ENCODE measurements around the gene RTL5. TPM values are rescaled to one million over a fixed set of nuclear protein-coding genes. Genes with fewer than 3 reads are reported as not detected.

The RTL5 gene
- total RNA-seq, 1 experiment from 2014 or later = not detected

DNA sequence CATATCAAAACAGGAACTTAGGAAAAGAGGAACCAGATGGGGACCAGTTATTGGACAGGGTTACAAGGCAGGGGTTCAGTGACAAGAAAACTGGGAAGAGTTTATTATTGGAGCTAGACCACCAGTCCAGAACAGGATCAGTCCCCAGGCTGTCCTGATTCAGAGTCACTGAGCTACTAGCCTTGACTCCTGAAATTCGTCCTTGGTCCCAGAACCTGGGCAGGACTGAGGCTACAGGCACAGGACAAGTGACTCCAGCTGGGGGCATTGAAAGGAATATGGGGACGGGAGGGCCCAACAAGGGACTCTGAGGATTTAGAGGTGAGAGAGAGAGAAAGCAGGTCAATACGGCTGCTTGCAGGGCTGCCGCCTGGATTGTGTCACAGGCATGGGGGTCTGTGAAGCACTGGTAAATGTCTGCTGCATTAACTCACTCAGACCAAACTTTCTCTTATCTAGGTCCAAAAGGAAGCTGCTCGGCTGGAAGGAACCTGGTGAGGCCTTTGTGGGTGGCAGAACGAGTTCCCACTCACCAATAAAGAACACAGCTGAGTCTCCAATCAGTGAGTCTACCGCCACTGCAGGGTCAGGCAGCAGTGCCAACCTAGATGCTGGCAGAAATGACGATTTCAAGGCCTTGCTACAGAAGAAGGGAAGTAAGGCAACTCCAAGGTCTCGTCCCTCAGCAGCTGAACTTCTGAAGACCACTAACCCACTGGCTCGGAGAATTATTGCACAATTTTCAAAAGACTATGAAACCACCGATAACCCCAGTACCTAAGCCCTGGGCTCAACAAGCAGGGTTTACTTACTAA lies 11.3 kb upstream of the RTL5 start:
- Histone ChIP-seq H2AFZ (no peak overlapping the region), H3K36me3 (ENCODE audit: low read depth) (no peaks in the 10 kb centered on the region), H4K20me1 (ENCODE audit: insufficient read depth) (no peaks in the 10 kb centered on the region), H3K4me3 (no peak overlapping the region), H3F3A (ENCODE audit: insufficient read depth, low read depth) (no peaks in the 10 kb centered on the region), H3K9me2 (ENCODE audit: insufficient read depth) (no peaks in the 10 kb centered on the region), H3K4me1 (replicated peaks; ENCODE audit: insufficient read depth) (no peaks in the 10 kb centered on the region), H3K27me3 (ENCODE audit: insufficient read depth, low read depth) (peaks cover 52% of the 10 kb centered on the region), H3K4me2 (no peak overlapping the region), H3K9me3 (ENCODE audit: insufficient read depth, low read depth) (no peaks in the 10 kb centered on the region), H3K79me2 (ENCODE audit: low read depth) (no peaks in the 10 kb centered on the region), H3K27ac (no peak overlapping the region)
- intact Hi-C loops (cut with micrococcal nuclease; ENCODE audit: unreplicated experiment) = no loop called here
- ChIA-PET CTCF (no interaction called here), POLR2A (ENCODE audit: unreplicated experiment) (no interaction called here)
- no peak for DNase-seq
- TF ChIP-seq, protein P1, sequence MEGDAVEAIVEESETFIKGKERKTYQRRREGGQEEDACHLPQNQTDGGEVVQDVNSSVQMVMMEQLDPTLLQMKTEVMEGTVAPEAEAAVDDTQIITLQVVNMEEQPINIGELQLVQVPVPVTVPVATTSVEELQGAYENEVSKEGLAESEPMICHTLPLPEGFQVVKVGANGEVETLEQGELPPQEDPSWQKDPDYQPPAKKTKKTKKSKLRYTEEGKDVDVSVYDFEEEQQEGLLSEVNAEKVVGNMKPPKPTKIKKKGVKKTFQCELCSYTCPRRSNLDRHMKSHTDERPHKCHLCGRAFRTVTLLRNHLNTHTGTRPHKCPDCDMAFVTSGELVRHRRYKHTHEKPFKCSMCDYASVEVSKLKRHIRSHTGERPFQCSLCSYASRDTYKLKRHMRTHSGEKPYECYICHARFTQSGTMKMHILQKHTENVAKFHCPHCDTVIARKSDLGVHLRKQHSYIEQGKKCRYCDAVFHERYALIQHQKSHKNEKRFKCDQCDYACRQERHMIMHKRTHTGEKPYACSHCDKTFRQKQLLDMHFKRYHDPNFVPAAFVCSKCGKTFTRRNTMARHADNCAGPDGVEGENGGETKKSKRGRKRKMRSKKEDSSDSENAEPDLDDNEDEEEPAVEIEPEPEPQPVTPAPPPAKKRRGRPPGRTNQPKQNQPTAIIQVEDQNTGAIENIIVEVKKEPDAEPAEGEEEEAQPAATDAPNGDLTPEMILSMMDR (conservative IDR thresholded peaks at IDR 0.05) = no peak
- no peak for TF ChIP-seq EZH2 (IDR thresholded peaks at IDR 0.05; ENCODE audit: low read depth)
- no TSS peak for BruUV-seq (replicated peaks)

DNA sequence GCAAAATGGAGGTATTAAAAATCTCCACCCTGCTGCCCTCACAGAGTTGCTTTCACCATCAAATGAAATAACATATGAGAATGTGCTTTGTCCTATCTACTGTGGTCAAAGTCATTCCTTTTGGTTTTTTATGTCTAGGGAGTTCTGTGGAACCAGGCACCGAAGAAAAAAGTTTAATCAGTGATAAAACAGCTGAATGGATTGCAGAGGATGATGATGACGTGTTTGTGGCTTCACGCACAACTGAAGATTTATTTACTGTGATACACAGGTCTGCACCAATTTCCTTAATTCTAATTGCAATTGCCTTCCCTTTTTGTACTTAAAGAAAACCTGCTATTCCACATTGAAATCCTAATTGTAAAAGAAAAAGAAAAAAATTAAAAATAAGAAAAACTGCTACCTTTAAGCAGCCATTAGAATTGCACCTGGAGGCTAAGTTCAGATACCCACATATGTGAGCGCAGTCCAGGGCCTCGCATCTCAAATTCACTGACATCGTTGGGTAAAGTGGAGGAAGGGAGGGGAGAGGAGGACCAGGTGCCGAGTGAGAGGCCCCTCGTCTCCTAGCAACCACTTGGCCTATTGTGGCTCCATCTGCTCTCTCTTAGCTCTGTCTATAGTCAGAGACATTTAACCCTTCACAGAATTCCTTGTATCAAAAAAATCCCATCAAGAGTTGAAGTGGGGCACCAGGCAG lies 10.5 kb upstream of the RTL5 start:
- H3K79me2 ChIP-seq (ENCODE audit: low read depth) = no peaks in the 10 kb centered on the region
- intact Hi-C loops (cut with micrococcal nuclease; ENCODE audit: unreplicated experiment) = no loop called here
- H2AFZ ChIP-seq = no peak overlapping the region
- no peak overlapping the region for H3K4me3 ChIP-seq
- peaks cover 58% of the 10 kb centered on the region for H3K27me3 ChIP-seq (ENCODE audit: insufficient read depth, low read depth)
- H3K27ac ChIP-seq = no peak overlapping the region
- no peaks in the 10 kb centered on the region for H3K36me3 ChIP-seq (ENCODE audit: low read depth)
- CTCF ChIA-PET = no interaction called here
- H3F3A ChIP-seq (ENCODE audit: insufficient read depth, low read depth) = no peaks in the 10 kb centered on the region
- BruUV-seq (replicated peaks) = no TSS peak
- H3K4me2 ChIP-seq = no peak overlapping the region
- no peaks in the 10 kb centered on the region for H3K9me3 ChIP-seq (ENCODE audit: insufficient read depth, low read depth)
- no peak for DNase-seq
- H3K9me2 ChIP-seq (ENCODE audit: insufficient read depth) = no peaks in the 10 kb centered on the region
- H4K20me1 ChIP-seq (ENCODE audit: insufficient read depth) = no peaks in the 10 kb centered on the region
- no peaks in the 10 kb centered on the region for H3K4me1 ChIP-seq (replicated peaks; ENCODE audit: insufficient read depth)
- POLR2A ChIA-PET (ENCODE audit: unreplicated experiment) = no interaction called here
- TF ChIP-seq, protein P1 (conservative IDR thresholded peaks at IDR 0.05) = no peak
- TF ChIP-seq EZH2 (IDR thresholded peaks at IDR 0.05; ENCODE audit: low read depth) = no peak

DNA sequence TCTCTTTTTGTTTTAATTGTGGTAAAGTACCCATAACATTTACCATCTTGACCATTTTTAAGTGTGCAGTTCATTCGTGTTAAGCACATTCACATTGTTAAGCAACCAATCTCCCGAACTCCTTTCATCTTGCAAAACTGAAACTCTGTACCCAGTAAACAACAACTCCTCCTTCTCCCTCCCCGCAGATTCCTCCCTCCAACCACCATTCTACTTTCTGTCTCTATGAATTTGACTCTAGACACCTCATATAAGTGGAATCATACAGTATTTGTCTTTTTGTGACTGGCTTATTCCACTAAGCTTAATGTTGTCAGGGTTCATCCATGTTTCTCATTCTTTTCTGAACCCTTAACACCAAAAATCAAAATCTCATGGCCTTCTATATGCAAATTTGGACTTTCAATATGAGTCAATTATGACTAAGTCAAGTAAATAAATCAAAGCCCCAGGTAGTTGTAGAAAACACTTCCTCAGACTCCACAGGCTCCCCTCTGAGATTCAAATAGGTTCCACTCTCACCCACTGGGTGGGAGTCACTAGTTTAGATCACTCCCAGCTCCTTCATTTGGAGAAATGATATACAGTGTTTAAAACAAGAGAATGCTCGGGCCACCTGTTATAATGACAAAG lies 9.8 kb upstream of the RTL5 start:
- Histone ChIP-seq H3K79me2 (ENCODE audit: low read depth) (no peaks in the 10 kb centered on the region), H3K36me3 (ENCODE audit: low read depth) (no peaks in the 10 kb centered on the region), H2AFZ (no peak overlapping the region), H3K4me3 (no peak overlapping the region), H3K27me3 (ENCODE audit: insufficient read depth, low read depth) (peaks cover 62% of the 10 kb centered on the region), H4K20me1 (ENCODE audit: insufficient read depth) (no peaks in the 10 kb centered on the region), H3K9me3 (ENCODE audit: insufficient read depth, low read depth) (no peaks in the 10 kb centered on the region), H3K27ac (no peak overlapping the region), H3K9me2 (ENCODE audit: insufficient read depth) (no peaks in the 10 kb centered on the region), H3K4me2 (no peak overlapping the region), H3F3A (ENCODE audit: insufficient read depth, low read depth) (no peaks in the 10 kb centered on the region), H3K4me1 (replicated peaks; ENCODE audit: insufficient read depth) (no peaks in the 10 kb centered on the region)
- BruUV-seq (replicated peaks) = no TSS peak
- ChIA-PET CTCF (no interaction called here), POLR2A (ENCODE audit: unreplicated experiment) (interaction anchor here (0.5 kb wide), 1 partner anchor 136 kb away, joined by 7 read pairs; the partner anchor contains the start of gene RPS4X)
- no peak for DNase-seq
- TF ChIP-seq, protein P1 (conservative IDR thresholded peaks at IDR 0.05) = no peak
- no peak for TF ChIP-seq EZH2 (IDR thresholded peaks at IDR 0.05; ENCODE audit: low read depth)
- intact Hi-C loops (cut with micrococcal nuclease; ENCODE audit: unreplicated experiment) = no loop called here

Measured in PC-9 (cell line).